Bronchial epithelial cell (primary cell): ENCODE data around the gene IDH2. TPM values are rescaled to one million over a fixed set of nuclear protein-coding genes. Genes with fewer than 3 reads are reported as not detected.
A peak's percentile ranks its signal among the peaks of the same experiment; 100 is the strongest.
"Not testable (repeated sequence)": the region's sequence is repeated elsewhere in the genome, so short reads cannot be mapped to it uniquely, and the experiment has no call there.

Source experiments
- DNase-seq: peaks from one replicate; pipeline ENCODE4 v3.0.0-alpha.2; 2010; ENCODE audit warnings: low read depth
- FAIRE-seq: peaks from 2 replicates; lab custom pipeline; 2011; peaks lifted over from hg19 to GRCh38; lab: Jason Lieb, UNC
- H3K27me3 ChIP-seq: 2 replicates; pipeline ENCODE4 v1.5.1; 2011; ENCODE audit warnings: low read length; ENCODE audit not compliant: control insufficient read depth, insufficient read depth
- H3K36me3 ChIP-seq: 2 replicates; pipeline ENCODE4 v1.5.1; 2011; ENCODE audit warnings: low read length; ENCODE audit not compliant: control insufficient read depth, insufficient read depth
- H3K4me3 ChIP-seq: 2 replicates; pipeline ENCODE4 v1.5.1; 2011; ENCODE audit warnings: mild to moderate bottlenecking, low read depth, low read length, control low read depth
- CTCF ChIP-seq: IDR thresholded peaks from 2 replicates; pipeline ENCODE4 v1.5.1; 2011; ENCODE audit warnings: mild to moderate bottlenecking, moderate library complexity, low read length, control low read depth, inconsistent platforms; ENCODE audit not compliant: insufficient read depth, severe bottlenecking
- total RNA-seq: library from RNA; depleted of rRNA; stranded (reverse); fragments of >200 nt; gene quantifications from 2 replicates; pipeline ENCODE4 v1.2.1, GENCODE V29; 2014

The IDH2 gene
- total RNA-seq = 29.5 and 59.0 TPM in 2 replicates

GRCh38 chr15:90101969-90102890, at the start of gene IDH2:
Gene IDH2 (minus strand): TSS chr15:90102468. CDS start chr15:90102390, 78 bp downstream.
- FAIRE-seq (no peak), DNase-seq (peak; percentile 59)
- Histone ChIP-seq H3K27me3 (no peaks in the 10 kb centered on the region), H3K36me3 (no peaks in the 10 kb centered on the region), H3K4me3 (peak within 1 kb of the TSS; percentile 58)
- no peak for TF ChIP-seq CTCF

- DNase-seq, H3K27me3 ChIP-seq, FAIRE-seq, H3K36me3 ChIP-seq, H3K4me3 ChIP-seq: not testable (repeated sequence)
These were observed 48.3 kb upstream of the IDH2 start for GRCh38 chr15:90150551-90150950.

- TF ChIP-seq CTCF = no peak
- H3K36me3 ChIP-seq = no peaks in the 10 kb centered on the region
- H3K4me3 ChIP-seq = no peak overlapping the region
- FAIRE-seq (no peak), DNase-seq (no peak)
- H3K27me3 ChIP-seq = no peaks in the 10 kb centered on the region
These were observed 47.5 kb upstream of the IDH2 start for GRCh38 chr15:90149609-90150340.

GRCh38 chr15:90146198-90146761, 44.0 kb upstream of the IDH2 start:
- not testable (repeated sequence) for DNase-seq, FAIRE-seq

GRCh38 chr15:90145761-90146160, 43.5 kb upstream of the IDH2 start:
- FAIRE-seq (no peak), DNase-seq (no peak)
- Histone ChIP-seq H3K36me3 (no peaks in the 10 kb centered on the region), H3K4me3 (no peak overlapping the region), H3K27me3 (no peaks in the 10 kb centered on the region)
- TF ChIP-seq CTCF = no peak

More at GRCh38 chr15:90146198-90146761, 44.0 kb upstream of the IDH2 start:
- H3K27me3 ChIP-seq, H3K4me3 ChIP-seq, H3K36me3 ChIP-seq: not testable (repeated sequence)

GRCh38 chr15:90145259-90145658, 43.0 kb upstream of the IDH2 start:
- Histone ChIP-seq H3K4me3 (no peak overlapping the region), H3K27me3 (no peaks in the 10 kb centered on the region), H3K36me3 (no peaks in the 10 kb centered on the region)
- DNase-seq (no peak), FAIRE-seq (no peak)
- no peak for TF ChIP-seq CTCF
